ENCODE measurements around the gene OR1C1. TPM values are rescaled to one million over a fixed set of nuclear protein-coding genes. Genes with fewer than 3 reads are reported as not detected.
"Not testable (repeated sequence)": the region's sequence is repeated elsewhere in the genome, so short reads cannot be mapped to it uniquely, and the experiment has no call there.

The OR1C1 gene, protein sequence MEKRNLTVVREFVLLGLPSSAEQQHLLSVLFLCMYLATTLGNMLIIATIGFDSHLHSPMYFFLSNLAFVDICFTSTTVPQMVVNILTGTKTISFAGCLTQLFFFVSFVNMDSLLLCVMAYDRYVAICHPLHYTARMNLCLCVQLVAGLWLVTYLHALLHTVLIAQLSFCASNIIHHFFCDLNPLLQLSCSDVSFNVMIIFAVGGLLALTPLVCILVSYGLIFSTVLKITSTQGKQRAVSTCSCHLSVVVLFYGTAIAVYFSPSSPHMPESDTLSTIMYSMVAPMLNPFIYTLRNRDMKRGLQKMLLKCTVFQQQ
- total RNA-seq: not detected
- polyA plus RNA-seq: not detected
- long read RNA-seq, donor 1: 0 reads
- long read RNA-seq, donor 2: 0 reads
- long read RNA-seq, donor 3: 0 reads

GRCh38 chr1:247760456-247760855 is at the start of gene OR1C1:
Gene OR1C1, minus strand, starts transcription at chr1:247760556. Its CDS starts 2,150 bp downstream, at chr1:247758406.
- no peak for TF ChIP-seq EP300 (IDR thresholded peaks at IDR 0.05)
- TF ChIP-seq CTCF (IDR thresholded peaks at IDR 0.05): no peak
- no peak for TF ChIP-seq POLR2A (IDR thresholded peaks at IDR 0.05)
- Histone ChIP-seq H3K4me1 (ENCODE audit: insufficient read depth) (no peaks in the 10 kb centered on the region), H3K9me3 (no peaks in the 10 kb centered on the region), H3K36me3 (no peaks in the 10 kb centered on the region), H3K4me3 (no peak within 1 kb of the TSS), H3K27me3 (no peaks in the 10 kb centered on the region), H3K27ac (no peak within 1 kb of the TSS)
- intact Hi-C loops (cut with DNase I): no loop called here
- DNase-seq: no peak
- 88 to 94% (median 91%) methylated on average over 3 of the region's 3 CpGs for WGBS, 3 donors

DNA sequence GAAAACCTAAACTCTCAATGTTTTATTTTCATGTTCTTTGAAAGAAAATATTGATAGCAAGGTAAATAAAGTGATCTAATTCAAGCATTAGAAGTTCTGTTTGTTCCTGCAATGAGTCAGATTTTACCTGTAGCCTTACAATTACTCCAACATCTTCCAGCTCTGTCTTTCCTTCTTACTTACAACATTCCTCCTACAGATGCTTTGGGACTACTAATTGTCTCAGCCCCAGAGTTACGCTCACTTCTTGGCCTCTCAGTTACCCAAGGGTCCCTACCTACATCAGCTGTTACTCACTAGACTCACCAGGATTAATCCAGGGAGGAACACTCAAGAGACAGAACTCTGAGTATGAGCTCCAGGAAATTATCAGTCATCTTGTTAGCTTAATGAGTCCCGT is 37.2 kb upstream of the OR1C1 start:
- H3K36me3 ChIP-seq: no peaks in the 10 kb centered on the region
- H3K9me3 ChIP-seq: no peaks in the 10 kb centered on the region
- no peaks in the 10 kb centered on the region for H3K4me1 ChIP-seq (ENCODE audit: insufficient read depth)
- no peak overlapping the region for H3K4me3 ChIP-seq
- DNase-seq: no peak
- intact Hi-C loops (cut with DNase I): no loop called here
- H3K27me3 ChIP-seq: no peaks in the 10 kb centered on the region
- TF ChIP-seq EP300 (IDR thresholded peaks at IDR 0.05) (no peak), CTCF (IDR thresholded peaks at IDR 0.05) (no peak), POLR2A (IDR thresholded peaks at IDR 0.05) (no peak)
- no peak overlapping the region for H3K27ac ChIP-seq
- 29 to 34% (median 33%) methylated on average over 2 of the region's 2 CpGs for WGBS, 3 donors

GRCh38 chr1:247769603-247770002 is 9.2 kb upstream of the OR1C1 start:
- H3K4me3 ChIP-seq: no peak overlapping the region
- no peak overlapping the region for H3K27ac ChIP-seq
- H3K9me3 ChIP-seq: no peaks in the 10 kb centered on the region
- no peak for TF ChIP-seq EP300 (IDR thresholded peaks at IDR 0.05)
- no peak for TF ChIP-seq POLR2A (IDR thresholded peaks at IDR 0.05)
- no peak for TF ChIP-seq CTCF (IDR thresholded peaks at IDR 0.05)
- intact Hi-C loops (cut with DNase I): no loop called here
- H3K4me1 ChIP-seq (ENCODE audit: insufficient read depth): no peaks in the 10 kb centered on the region
- no peaks in the 10 kb centered on the region for H3K27me3 ChIP-seq
- no peaks in the 10 kb centered on the region for H3K36me3 ChIP-seq
- no peak for DNase-seq

- H3K4me3 ChIP-seq; H3K9me3 ChIP-seq; intact Hi-C loops (cut with DNase I); H3K27me3 ChIP-seq; H3K36me3 ChIP-seq; DNase-seq; H3K4me1 ChIP-seq (ENCODE audit: insufficient read depth); H3K27ac ChIP-seq: not testable (repeated sequence)
- 76 to 91% (median 87%) methylated on average over 1 of the region's 1 CpG for WGBS, 3 donors
Observed at GRCh38 chr1:247754311-247754710, 6.0 kb downstream of the OR1C1 start.

- no peak for DNase-seq
- intact Hi-C loops (cut with DNase I): no loop called here
- no peaks in the 10 kb centered on the region for H3K36me3 ChIP-seq
Observed at GRCh38 chr1:247749870-247750269, 10.5 kb downstream of the OR1C1 start.

More at GRCh38 chr1:247749870-247750269, 10.5 kb downstream of the OR1C1 start:
- TF ChIP-seq EP300 (IDR thresholded peaks at IDR 0.05) (no peak), POLR2A (IDR thresholded peaks at IDR 0.05) (no peak), CTCF (IDR thresholded peaks at IDR 0.05) (no peak)
- Histone ChIP-seq H3K27me3 (no peaks in the 10 kb centered on the region), H3K4me1 (ENCODE audit: insufficient read depth) (no peaks in the 10 kb centered on the region), H3K4me3 (no peak overlapping the region), H3K9me3 (no peaks in the 10 kb centered on the region), H3K27ac (no peak overlapping the region)
- WGBS, 3 donors: 87 to 91% (median 89%) methylated on average over 1 of the region's 1 CpG
